HL-60/S4 treated with retinoic acid at 250 ng/mL for 4 days and 3 days (cell line): ENCODE results near the gene MOB2.

Experiments
- in situ Hi-C: fragments of 300-500 bp; cut with MboI; formaldehyde crosslinking; loops from 2 replicates; pipeline ENCODE4 v1.7.0; 2022; ENCODE audit warnings: low sequenced_read_pairs

MOB2 gene

DNA sequence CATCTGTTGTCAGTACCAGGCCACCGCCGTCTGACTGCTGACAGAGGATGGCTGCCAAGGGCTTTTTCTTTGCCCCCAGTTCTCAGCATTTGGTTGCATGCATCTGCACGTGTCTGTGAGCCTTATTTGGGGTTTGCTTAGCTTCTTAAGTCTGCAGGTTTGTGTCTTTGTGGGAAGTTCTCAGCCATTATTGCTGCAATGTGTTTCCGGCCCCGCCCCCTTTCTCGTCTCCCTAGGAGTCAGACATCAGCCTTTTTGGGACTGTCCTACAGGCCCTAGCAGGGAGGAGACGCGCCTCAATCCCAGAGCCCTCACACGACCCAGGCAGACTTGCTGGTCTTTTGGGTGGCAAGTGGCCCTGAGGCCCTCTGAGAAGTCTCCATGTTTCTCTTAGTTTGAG, 8.0 kb downstream of the MOB2 start:
- in situ Hi-C loops, result no loop called here

- in situ Hi-C loops, result no loop called here
Measured at GRCh38 chr11:1478011-1478410, 8.6 kb downstream of the MOB2 start.

DNA sequence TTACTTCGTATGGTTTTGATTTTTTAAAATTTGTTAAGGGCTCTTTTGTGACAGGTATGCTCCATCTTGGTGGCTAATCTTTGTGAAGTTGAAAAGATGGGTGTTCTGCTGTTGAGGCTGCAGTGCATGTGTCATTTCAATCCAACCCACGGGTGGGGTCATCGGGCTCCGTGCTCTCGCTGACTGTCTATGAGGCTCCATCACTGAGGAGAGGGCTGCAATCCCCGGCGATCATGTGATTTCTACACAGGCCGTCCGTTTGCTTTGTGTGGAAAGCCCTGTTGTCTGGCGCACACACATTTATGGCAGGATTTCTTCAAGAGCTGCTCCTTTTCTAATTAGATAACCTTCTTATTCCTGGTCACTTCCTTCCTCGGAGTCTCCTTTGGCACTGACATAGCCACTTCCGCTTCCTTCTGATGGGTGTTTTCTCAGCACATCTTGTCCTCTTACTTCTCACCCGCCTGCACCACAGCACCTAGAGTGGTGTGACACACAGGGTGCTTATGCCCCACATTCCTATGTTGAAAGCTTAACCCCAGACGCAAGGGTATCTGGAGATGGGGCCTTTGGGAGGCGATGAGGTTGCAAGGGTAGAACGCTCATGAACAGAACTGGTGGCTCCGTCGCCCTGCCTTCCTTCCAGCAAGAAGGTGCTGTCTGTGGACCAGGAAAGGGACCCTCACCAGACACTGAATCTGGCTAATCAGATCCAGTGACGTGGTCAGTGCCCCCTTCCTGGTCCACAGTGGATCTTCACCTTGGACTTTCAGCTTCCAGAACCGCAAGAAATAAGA, 9.4 kb downstream of the MOB2 start:
- in situ Hi-C loops, result no loop called here

- in situ Hi-C loops, result no loop called here
Measured at GRCh38 chr11:1475841-1476240, 10.7 kb downstream of the MOB2 start.

DNA sequence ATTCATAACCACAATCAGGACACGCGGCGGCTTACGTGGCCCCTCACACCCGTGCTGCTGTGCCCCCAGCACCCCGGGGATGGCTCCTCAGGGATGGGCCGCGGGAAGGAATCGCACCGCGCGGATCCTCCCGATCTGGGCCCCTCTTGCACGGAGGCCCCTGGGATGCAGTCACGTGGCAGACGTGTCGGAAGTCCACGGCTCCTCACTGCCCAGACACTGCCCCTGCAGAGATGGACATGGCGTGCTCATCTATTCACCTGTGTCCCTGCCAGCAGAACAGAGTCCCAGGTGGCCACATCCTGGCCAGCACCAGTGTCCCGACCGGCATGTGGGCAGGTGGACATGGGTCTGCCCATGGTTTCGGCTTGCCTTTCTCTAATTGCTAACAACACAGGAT, 12.8 kb downstream of the MOB2 start:
- in situ Hi-C loops, result no loop called here

GRCh38 chr11:1473011-1473628, 13.5 kb downstream of the MOB2 start:
- in situ Hi-C loops, result no loop called here

GRCh38 chr11:1472180-1473005, 14.2 kb downstream of the MOB2 start:
- in situ Hi-C loops, result no loop called here

- in situ Hi-C loops, result no loop called here
Measured at GRCh38 chr11:1471736-1472135, 14.8 kb downstream of the MOB2 start.

GRCh38 chr11:1470681-1471611, 15.6 kb downstream of the MOB2 start:
- in situ Hi-C loops, result no loop called here

- in situ Hi-C loops, result no loop called here
Measured at GRCh38 chr11:1469911-1470680, 16.5 kb downstream of the MOB2 start.

DNA sequence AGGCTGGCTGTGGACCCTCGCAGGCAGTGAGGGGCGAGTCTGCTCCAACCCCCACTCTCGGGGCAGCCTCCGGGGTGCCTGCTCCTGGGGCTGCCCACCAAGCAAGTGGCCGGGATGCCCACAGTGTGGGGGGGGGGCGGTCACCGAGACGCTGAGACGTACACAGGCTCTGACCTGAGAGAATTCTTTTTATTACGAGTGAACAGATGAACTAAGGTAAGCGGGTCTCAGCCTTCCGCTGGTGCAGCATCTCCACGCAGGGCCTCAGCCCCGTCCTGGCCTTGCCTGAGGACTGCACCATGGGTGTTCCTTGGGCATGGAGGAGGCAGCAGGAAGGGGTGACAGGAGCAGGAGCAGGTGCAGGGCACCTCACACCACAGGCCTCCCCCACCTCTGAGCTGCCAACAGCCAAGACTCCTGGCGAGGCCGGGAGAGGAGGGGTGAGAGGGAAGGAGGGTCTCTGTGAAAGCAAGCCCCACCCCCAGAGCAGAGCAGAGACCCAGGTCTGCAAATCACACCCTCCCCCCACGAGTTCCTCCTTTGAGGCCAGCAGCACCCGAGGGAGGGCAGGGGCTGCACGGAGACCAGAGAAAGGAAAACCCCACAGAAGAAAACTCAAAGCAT, 17.2 kb downstream of the MOB2 start:
- in situ Hi-C loops, result no loop called here

GRCh38 chr11:1468473-1469066, 18.0 kb downstream of the MOB2 start:
- in situ Hi-C loops, result no loop called here

GRCh38 chr11:1468002-1468401, 18.6 kb downstream of the MOB2 start:
- in situ Hi-C loops, result no loop called here

- in situ Hi-C loops, result no loop called here
Measured at GRCh38 chr11:1467270-1467669, 19.3 kb downstream of the MOB2 start.

DNA sequence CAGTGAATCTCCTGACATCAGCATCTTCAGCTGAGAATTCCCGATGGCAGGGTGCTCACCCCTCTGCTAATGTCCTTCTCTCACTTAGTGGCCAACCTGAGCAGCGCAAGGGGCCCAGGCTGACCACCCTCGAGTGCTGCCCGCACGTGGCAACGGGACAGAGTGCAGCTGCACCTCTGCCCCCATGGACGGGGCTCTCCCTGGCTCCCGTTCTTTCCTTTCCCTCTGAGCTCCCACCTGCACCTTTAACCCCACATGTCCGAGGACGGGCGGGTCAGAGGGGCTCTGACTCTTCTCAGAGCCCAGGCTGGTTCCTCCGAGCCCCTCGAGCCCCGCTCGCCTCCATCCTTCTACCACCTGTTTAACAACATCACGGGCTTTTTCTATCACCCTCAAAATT, 19.8 kb downstream of the MOB2 start:
- in situ Hi-C loops, result no loop called here

- in situ Hi-C loops, result no loop called here
Measured at GRCh38 chr11:1463056-1463455, 23.5 kb downstream of the MOB2 start.

GRCh38 chr11:1462698-1462975, 23.9 kb downstream of the MOB2 start:
- in situ Hi-C loops, result no loop called here

GRCh38 chr11:1461826-1462697, 24.5 kb downstream of the MOB2 start:
- in situ Hi-C loops, result no loop called here
